ENCODE data around the gene IGSF21.

- no peak for TF ChIP-seq POLR2A (IDR thresholded peaks at IDR 0.05)
- TF ChIP-seq, protein P1, sequence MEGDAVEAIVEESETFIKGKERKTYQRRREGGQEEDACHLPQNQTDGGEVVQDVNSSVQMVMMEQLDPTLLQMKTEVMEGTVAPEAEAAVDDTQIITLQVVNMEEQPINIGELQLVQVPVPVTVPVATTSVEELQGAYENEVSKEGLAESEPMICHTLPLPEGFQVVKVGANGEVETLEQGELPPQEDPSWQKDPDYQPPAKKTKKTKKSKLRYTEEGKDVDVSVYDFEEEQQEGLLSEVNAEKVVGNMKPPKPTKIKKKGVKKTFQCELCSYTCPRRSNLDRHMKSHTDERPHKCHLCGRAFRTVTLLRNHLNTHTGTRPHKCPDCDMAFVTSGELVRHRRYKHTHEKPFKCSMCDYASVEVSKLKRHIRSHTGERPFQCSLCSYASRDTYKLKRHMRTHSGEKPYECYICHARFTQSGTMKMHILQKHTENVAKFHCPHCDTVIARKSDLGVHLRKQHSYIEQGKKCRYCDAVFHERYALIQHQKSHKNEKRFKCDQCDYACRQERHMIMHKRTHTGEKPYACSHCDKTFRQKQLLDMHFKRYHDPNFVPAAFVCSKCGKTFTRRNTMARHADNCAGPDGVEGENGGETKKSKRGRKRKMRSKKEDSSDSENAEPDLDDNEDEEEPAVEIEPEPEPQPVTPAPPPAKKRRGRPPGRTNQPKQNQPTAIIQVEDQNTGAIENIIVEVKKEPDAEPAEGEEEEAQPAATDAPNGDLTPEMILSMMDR (IDR thresholded peaks at IDR 0.05): no peak
- TF ChIP-seq POLR2AphosphoS5 (IDR thresholded peaks at IDR 0.05; ENCODE audit: insufficient read depth in 1 of 2, low read depth in 1 of 2): no peak
Measured at GRCh38 chr1:18283601-18284385, 176.2 kb downstream of the IGSF21 start.

All from vagina (tissue), 2 donors.